Measurements from ENCODE around the gene SLC2A6. TPM values are rescaled to one million over a fixed set of nuclear protein-coding genes. Genes with fewer than 3 reads are reported as not detected.

SLC2A6 gene, protein sequence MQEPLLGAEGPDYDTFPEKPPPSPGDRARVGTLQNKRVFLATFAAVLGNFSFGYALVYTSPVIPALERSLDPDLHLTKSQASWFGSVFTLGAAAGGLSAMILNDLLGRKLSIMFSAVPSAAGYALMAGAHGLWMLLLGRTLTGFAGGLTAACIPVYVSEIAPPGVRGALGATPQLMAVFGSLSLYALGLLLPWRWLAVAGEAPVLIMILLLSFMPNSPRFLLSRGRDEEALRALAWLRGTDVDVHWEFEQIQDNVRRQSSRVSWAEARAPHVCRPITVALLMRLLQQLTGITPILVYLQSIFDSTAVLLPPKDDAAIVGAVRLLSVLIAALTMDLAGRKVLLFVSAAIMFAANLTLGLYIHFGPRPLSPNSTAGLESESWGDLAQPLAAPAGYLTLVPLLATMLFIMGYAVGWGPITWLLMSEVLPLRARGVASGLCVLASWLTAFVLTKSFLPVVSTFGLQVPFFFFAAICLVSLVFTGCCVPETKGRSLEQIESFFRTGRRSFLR
- 21.7 and 60.1 TPM in 2 replicates for total RNA-seq

DNA sequence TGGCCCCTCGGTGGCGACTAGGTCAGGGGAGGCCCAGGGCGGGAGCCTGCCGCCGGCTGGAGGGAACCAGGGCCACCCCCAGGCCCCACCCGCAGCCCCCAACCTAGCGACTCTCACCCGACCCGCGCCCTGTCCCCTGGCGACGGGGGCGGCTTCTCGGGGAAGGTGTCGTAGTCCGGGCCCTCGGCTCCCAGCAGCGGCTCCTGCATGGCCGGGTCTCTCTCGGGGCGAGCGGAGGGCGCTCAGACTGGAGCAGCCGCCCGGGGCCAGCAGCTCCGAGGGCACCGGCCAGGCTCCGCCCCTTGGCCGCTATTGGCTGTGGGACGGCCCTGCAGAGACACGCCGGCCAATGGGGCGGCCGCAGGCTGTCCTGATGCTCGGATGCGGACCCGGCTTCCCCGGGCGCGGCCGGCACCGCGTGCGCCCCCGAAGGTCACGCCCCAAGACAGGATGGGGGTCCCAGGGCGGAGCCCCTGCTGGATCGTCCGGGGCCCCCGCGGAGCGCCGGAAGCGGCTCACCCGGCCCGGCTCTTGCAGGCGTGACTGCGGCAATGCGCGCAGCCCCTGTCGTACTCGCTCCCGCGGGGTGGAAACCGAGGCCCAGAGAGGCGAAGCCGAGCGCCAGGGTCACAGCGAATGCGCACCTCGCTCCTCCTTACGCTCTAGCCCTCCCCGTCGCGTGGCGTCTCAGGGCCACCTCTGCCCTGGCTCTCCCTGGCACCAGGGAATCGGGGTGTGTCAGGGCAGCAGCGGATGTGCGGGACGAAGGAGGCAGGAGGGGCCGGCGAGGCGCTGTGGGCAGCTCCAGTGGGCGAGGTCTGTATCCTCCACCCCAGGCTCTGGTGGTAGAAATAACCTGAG is at the start of gene SLC2A6:
SLC2A6 (minus strand) TSS at position 249 of the 861 bp plus-strand sequence; CDS start at position 209, 40 bp downstream.
- DNase-seq (ENCODE audit: low read depth) = peak; percentile 43

GRCh38 chr9:133528001-133528875 is 49.3 kb upstream of the SLC2A6 start:
- no peak for DNase-seq (ENCODE audit: low read depth)

DNA sequence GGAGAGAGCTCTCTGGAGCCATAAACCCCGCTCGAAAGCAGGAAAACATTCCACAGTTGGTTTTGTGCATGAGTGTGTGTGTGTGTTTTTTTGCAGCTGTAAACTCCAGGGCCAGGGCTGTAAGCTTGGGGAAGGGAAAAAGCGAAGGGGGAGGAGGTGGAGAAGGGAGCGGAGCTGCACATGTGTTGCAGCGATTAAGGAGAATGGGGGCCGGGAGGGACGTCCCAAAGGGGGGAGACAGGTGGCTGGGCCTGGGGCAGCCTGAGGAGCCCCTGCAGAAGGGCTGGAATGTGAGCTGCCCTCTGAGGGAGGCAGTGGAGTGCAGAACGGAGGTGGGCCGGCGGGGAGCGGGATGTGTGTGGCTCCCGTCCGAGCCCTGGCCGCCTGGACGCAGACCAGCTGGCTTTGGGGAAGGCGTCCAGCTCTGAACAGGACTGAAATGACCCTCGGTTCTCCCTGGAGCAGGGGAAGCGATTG is 48.6 kb upstream of the SLC2A6 start:
- no peak for DNase-seq (ENCODE audit: low read depth)

- no peak for DNase-seq (ENCODE audit: low read depth)
Measured at GRCh38 chr9:133526721-133527321, 47.9 kb upstream of the SLC2A6 start.

DNA sequence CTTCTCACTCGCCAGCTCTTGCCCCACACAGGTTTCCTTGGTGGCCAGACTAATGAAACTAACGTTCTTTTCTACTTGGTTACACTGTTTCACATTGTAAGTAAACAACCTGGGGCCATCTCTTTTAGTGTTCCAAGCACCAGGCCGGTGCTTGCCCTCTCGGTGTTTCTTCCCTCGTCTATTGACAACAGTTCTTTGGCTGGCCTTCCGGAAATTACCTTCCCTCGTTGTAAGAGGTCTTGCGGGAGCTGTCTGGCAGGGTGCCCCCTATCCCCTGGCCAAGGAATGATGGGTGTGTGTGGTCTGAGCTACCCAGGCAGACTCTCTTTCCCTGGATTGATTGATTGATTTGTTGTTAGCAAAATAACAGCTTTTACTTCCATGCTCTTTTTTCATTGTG is 46.8 kb upstream of the SLC2A6 start:
- peak; percentile 4 for DNase-seq (ENCODE audit: low read depth)

GRCh38 chr9:133524679-133525228 is 45.9 kb upstream of the SLC2A6 start, which contains the start of gene MYMK:
MYMK (minus strand) TSS chr9:133524959; CDS start chr9:133524844, 115 bp downstream.
- DNase-seq (ENCODE audit: low read depth) = no peak

GRCh38 chr9:133524146-133524545 is 45.2 kb upstream of the SLC2A6 start:
- no peak for DNase-seq (ENCODE audit: low read depth)

DNA sequence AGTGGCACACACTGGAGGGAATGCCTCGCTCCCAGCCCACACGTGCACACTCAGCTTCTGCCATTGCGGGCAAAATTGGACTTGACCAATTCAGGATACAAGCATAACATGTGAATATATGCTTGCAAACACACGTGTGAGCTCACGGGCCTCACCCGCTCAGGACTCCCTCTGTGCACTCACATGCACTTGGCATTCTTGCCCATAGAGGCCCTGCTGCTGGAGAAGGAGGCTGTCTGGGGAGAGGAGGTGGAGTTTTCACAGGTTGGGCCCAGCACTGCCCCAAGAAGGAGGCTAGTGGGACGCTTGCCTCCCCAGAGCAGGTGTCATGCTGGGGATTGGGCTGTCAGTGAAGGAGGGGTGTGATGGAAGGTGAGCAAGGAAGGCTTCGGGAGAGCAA is 44.2 kb upstream of the SLC2A6 start:
- DNase-seq (ENCODE audit: low read depth) = no peak

DNA sequence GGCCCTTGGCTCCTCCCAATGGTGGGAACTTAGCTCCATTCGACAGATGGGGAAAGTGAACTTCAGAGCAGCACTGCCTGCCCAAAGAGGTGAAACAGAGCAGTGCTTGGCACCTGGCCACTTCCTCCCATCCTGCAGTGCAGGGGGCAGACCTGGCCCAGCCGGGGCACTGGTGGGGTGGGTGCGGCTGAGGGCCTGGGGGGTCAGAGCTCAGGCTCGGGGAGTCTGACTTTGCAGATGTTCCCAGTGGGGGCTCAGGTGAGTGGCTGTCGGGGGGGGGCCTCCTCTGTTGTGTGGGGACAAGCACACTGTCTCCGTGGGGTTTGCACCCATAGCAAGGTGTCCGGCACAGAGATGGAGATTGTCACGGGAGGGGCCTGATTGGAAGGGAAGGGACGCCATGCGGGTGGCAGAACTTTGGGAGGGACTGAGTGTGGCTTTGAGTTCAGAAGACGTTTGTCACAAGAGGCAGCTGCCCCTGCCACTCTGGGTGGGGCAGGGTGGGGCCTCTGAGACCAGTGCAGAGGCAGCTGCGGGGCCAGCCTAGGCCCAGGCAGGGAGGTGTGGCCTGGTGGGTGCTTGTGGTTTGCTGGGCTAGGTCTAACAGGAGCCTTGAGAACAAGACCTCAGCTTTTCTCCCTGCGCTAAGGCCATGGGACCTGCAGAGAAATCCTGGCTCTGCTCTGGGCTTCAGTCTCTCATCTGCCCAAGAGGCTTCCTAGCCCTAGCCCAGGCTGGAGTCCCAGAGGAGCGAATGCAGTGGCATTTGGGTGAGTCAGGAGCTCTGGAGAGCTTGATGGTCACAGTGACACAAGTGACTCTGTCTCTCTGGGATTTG is 43.4 kb upstream of the SLC2A6 start:
- no peak for DNase-seq (ENCODE audit: low read depth)

GRCh38 chr9:133521122-133522072 is 42.5 kb upstream of the SLC2A6 start:
- DNase-seq (ENCODE audit: low read depth) = peak; percentile 37

DNA sequence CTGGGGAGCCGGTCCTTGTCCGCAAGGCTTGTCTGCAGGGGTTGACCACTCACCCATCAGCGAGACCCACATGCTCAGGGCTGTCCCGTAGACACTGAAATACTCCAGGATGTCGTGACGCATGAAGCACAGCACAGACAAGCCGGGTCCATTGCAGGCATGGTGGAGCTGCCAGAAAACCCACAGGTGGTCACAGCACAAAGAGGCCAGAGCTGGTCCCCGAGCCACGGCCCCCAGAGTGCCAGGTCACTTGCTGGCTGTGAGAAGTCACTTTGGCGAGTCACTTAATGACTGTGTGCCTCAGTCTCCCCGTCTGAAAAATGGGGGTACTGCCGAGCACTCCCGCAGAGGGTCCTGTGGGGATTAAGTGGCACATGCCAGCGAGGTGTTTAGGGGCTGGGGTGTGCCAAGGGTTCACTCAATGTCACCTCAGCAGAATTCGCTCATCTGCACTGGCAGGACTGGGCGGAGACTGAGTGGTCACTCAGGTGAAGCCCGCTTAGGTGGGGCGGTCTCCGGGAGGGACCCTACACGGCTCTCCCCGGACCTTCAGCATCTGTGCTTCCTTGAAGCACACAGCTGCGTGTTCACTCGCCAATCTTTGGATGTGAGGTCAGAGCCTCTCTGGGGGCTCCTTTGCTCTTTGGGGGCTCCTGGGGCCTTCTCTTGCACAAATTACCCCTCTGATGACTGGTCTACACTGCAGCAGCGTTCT is 41.4 kb upstream of the SLC2A6 start:
- no peak for DNase-seq (ENCODE audit: low read depth)

DNA sequence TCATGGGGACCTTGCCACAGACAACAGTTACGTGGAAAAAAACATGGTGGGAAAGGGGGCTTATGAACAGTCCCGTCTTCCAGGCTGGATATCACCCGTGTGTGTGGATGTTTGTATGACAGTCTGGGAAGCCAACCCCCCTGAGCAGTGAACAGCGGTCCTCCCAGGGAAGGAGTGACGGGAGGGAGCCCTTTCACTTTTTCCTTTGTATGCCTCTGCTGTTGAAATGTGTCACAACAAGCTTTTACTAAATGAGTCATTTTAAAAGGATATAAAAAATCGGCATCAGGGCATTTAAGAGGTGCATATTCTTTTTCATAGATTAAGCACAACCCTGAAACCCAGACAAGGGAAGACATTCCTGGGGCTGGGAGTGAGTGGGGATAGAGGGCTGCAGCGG is 40.8 kb upstream of the SLC2A6 start:
- no peak for DNase-seq (ENCODE audit: low read depth)

DNA sequence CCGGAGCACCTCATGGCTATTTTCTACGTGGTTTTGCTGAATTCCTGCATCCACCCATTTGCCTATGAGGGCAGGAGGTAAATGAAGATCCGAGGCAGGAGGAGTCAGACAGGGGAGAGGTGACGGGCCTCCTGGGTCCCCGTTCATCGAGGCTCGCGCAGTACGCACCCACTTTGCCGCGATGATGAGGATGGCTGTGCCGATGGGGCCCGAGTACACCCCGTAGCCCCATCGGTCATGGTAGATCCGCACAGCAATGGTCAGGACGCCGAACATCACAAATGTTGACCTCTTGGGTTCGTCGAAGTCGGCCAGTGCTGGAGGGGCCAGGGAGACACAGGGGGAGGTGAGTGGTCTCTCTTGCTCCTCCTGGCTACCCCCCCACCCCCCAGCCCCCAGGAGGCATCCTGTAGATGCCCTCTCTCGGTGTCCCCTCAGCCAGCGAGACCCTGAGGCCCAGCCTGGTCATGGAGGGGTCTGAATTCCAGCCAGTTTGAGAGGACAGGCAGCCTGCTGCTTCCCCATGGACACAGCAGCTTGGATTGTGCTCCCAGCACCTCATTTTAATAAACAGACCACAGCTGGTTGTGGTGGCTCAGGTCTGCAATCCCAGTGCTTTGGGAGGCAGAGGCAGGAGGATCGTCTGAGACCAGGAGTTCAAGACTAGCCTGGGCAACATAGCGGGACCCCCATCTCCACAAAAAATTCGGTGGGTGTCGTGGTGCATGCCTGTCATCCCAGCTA is 40.0 kb upstream of the SLC2A6 start:
- DNase-seq (ENCODE audit: low read depth) = no peak

DNA sequence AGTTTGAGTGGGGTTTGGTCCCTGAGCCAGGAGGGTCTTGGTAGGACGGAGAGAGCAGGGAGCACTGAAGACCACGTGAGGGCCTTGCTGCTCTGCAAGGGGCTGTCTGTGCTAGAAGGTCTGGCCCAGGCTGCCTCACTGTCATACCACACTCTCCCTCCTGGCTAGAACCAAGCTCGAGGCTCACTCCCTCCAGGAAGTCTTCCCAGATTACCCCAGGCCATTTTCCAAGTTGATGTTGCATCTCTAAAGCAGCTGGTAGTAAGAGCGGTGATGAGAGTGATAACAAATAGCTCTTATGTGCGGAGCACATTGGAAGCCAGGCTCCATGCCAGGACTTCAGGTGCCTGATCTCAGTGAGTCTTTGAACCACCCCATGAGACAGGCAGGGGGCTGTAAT is 39.3 kb upstream of the SLC2A6 start:
- no peak for DNase-seq (ENCODE audit: low read depth)

DNA sequence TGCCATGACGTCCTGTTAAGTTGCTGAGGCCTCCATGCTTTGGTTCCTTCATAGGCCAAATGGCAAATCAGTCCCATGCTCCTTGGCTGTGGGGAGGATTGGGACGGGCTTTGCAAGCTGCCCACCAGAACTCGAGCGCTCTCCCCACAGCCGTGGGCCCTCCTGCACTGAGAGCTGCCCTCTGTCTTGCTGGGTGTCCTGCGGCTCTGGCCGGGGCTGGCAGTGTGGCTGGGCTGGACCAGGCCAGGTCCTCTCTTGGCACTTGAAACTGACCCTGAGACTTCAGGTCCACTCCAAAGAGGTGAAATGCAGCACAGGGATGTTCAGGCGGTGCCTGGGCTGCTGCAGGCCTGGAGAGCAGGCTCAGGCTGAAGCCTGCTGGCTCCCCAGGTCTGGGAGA is 38.8 kb upstream of the SLC2A6 start:
- DNase-seq (ENCODE audit: low read depth) = no peak

DNA sequence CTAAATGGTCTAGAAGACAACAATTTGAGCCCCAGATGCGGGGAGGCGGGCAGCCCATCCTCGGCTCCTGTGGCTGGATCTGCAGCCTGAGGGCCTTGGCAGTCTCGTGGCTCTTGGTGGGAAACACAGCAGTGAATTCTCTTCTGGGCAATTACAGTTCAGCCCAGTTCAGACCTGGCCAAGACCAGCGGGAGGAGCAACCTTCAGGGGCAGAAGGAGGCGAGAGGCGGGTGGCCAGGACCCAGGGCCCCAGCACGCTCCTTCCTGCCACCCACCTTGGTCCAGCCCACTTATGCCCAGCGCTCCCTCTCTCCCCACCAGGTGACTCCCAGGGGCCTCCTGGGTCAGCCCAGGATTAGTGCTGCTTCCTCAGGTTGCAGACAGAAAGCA is 38.1 kb upstream of the SLC2A6 start:
- DNase-seq (ENCODE audit: low read depth) = no peak

GRCh38 chr9:133516256-133516960 is 37.5 kb upstream of the SLC2A6 start:
- DNase-seq (ENCODE audit: low read depth) = no peak
